ENCODE results near the gene RAP1GAP.

GRCh38 chr1:21629971-21630370 lies 39.2 kb downstream of the RAP1GAP start:
- TF ChIP-seq, protein P1, sequence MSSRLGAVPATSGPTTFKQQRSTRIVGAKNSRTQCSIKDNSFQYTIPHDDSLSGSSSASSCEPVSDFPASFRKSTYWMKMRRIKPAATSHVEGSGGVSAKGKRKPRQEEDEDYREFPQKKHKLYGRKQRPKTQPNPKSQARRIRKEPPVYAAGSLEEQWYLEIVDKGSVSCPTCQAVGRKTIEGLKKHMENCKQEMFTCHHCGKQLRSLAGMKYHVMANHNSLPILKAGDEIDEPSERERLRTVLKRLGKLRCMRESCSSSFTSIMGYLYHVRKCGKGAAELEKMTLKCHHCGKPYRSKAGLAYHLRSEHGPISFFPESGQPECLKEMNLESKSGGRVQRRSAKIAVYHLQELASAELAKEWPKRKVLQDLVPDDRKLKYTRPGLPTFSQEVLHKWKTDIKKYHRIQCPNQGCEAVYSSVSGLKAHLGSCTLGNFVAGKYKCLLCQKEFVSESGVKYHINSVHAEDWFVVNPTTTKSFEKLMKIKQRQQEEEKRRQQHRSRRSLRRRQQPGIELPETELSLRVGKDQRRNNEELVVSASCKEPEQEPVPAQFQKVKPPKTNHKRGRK (tag; IDR thresholded peaks at IDR 0.05) = no peak
- no peak for TF ChIP-seq PHF8 (IDR thresholded peaks at IDR 0.05; ENCODE audit: borderline replicate concordance, low read length)
- no peak for TF ChIP-seq BRF1 (IDR thresholded peaks at IDR 0.05; ENCODE audit: borderline replicate concordance, extremely low read depth, insufficient read length)
- TF ChIP-seq, protein P2, sequence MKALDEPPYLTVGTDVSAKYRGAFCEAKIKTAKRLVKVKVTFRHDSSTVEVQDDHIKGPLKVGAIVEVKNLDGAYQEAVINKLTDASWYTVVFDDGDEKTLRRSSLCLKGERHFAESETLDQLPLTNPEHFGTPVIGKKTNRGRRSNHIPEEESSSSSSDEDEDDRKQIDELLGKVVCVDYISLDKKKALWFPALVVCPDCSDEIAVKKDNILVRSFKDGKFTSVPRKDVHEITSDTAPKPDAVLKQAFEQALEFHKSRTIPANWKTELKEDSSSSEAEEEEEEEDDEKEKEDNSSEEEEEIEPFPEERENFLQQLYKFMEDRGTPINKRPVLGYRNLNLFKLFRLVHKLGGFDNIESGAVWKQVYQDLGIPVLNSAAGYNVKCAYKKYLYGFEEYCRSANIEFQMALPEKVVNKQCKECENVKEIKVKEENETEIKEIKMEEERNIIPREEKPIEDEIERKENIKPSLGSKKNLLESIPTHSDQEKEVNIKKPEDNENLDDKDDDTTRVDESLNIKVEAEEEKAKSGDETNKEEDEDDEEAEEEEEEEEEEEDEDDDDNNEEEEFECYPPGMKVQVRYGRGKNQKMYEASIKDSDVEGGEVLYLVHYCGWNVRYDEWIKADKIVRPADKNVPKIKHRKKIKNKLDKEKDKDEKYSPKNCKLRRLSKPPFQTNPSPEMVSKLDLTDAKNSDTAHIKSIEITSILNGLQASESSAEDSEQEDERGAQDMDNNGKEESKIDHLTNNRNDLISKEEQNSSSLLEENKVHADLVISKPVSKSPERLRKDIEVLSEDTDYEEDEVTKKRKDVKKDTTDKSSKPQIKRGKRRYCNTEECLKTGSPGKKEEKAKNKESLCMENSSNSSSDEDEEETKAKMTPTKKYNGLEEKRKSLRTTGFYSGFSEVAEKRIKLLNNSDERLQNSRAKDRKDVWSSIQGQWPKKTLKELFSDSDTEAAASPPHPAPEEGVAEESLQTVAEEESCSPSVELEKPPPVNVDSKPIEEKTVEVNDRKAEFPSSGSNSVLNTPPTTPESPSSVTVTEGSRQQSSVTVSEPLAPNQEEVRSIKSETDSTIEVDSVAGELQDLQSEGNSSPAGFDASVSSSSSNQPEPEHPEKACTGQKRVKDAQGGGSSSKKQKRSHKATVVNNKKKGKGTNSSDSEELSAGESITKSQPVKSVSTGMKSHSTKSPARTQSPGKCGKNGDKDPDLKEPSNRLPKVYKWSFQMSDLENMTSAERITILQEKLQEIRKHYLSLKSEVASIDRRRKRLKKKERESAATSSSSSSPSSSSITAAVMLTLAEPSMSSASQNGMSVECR (CRISPR knock-in tag; IDR thresholded peaks at IDR 0.05) = no peak
- no peak for TF ChIP-seq HNRNPK (IDR thresholded peaks at IDR 0.05; ENCODE audit: low read depth, low read length, poor library complexity, severe bottlenecking)

Data from K562 (cell line).